Coronary artery (tissue), 2 donors: ENCODE data around the gene HOXA1.

Experiments
- DNase-seq: peaks from one replicate; pipeline ENCODE4 v3.0.0-alpha.2; 2017; ENCODE audit warnings: low spot score
- H3K27ac ChIP-seq, 2 donors: fragments of 200-600 bp; sonication (generic); one replicate each; pipeline ENCODE4 v1.5.1; 2016 to 2019
- H3K4me3 ChIP-seq: fragments of 200-600 bp; sonication (generic); 2 replicates; pipeline ENCODE4 v1.5.1; 2016; ENCODE audit warnings: mild to moderate bottlenecking, moderate library complexity
- CTCF ChIP-seq: fragments of 200-600 bp; sonication (generic); IDR thresholded peaks from one replicate; pipeline ENCODE4 v1.5.1; 2019; ENCODE audit warnings: antibody characterized with exemption

Gene HOXA1

GRCh38 chr7:27095897-27096767 is at the start of gene HOXA1:
Gene HOXA1 (minus strand): TSS chr7:27096000. CDS start chr7:27095912, 88 bp downstream.
- no peak for DNase-seq
- Histone ChIP-seq H3K27ac (peak within 1 kb of the TSS in 1 of 2 donors; percentile 83), H3K4me3 (peak within 1 kb of the TSS; percentile 86)
- no peak for TF ChIP-seq CTCF

GRCh38 chr7:27145165-27145913 is 49.5 kb upstream of the HOXA1 start:
- Histone ChIP-seq H3K27ac (no peak overlapping the region), H3K4me3 (peak overlapping the region; percentile 30)
- TF ChIP-seq CTCF, result no peak
- peak; percentile 70 for DNase-seq

DNA sequence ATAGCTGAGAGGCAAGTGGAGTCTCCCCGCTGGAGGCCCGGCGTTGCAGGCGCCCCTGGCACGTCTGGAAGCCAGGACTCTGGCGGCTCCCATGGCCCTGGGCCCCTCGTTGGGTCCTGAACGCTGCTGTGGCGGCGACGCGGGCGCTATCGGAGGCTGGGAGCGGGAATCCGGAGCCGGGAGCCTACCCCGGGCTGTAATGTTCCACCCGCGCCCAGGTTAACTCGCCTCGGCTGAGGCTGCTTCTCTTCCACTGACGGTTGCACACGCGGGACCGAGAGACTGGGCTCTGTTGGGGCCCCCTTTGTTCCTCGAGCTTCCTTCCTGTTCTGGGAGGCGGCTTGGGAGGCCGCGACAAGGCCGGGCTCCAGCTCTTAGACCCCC is 49.0 kb upstream of the HOXA1 start:
- H3K27ac ChIP-seq, result no peak overlapping the region
- peak overlapping the region; percentile 30 for H3K4me3 ChIP-seq
- DNase-seq, result peak; percentile 62
- TF ChIP-seq CTCF, result no peak

GRCh38 chr7:27143950-27144780 is 48.4 kb upstream of the HOXA1 start:
- no peak overlapping the region for H3K27ac ChIP-seq
- no peak for TF ChIP-seq CTCF
- peak overlapping the region; percentile 67 for H3K4me3 ChIP-seq
- peak; percentile 55 for DNase-seq

DNA sequence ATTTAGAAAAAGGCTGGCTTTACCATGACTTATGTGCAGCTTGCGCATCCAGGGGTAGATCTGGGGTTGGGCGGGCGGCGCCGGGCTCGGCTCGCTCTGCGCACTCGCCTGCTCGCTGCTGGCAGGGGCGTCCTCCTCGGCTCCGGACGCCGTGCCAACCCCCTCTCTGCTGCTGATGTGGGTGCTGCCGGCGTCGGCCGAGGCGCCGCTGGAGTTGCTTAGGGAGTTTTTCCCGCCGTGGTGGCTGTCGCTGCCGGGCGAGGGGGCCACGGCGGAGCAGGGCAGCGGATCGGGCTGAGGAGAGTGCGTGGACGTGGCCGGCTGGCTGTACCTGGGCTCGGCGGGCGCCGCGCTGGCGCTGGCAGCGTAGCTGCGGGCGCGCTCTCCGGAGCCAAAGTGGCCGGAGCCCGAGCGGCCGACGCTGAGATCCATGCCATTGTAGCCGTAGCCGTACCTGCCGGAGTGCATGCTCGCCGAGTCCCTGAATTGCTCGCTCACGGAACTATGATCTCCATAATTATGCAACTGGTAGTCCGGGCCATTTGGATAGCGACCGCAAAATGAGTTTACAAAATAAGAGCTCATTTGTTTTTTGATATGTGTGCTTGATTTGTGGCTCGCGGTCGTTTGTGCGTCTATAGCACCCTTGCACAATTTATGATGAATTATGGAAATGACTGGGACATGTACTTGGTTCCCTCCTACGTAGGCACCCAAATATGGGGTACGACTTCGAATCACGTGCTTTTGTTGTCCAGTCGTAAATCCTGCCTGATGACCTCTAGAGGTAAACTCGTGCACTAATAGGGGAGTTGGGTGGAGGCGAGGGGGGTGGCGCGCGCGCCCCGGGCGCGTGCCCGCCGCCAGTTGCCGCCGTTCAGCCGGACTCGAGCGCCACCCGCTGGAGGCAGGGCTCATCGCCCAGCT is 47.5 kb upstream of the HOXA1 start, which contains the start of gene HOXA5:
Gene HOXA5 (minus strand): TSS at position 659 of the 927 bp plus-strand sequence. CDS start 74 bp downstream, at position 585.
- DNase-seq, result peak; percentile 62
- TF ChIP-seq CTCF, result no peak
- peak within 1 kb of the TSS; percentile 67 for H3K4me3 ChIP-seq
- H3K27ac ChIP-seq, result peak within 1 kb of the TSS in 1 of 2 donors; percentile 53

DNA sequence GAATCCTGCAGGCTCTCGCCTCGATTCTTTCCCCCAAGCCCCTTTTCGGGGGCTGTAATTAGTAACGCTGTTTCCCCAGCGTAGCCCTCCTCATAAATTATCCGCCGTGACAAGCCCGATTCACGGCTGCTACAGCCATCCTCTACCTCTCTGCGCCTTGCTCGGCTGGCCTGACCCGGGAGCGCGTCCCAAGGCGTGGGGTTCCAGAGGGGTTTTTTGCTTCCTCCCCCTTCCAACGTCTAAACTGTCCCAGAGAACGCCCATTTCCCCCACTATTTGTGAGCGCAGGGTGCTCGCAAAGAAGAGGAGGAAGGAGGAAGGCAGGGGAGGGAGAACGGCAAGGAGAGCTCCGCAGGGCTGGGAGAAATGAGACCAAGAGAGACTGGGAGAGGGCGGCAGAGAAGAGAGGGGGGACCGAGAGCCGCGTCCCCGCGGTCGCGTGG is 46.8 kb upstream of the HOXA1 start:
- Histone ChIP-seq H3K4me3 (peak overlapping the region; percentile 67), H3K27ac (peak overlapping the region in 1 of 2 donors; percentile 53)
- DNase-seq, result no peak
- no peak for TF ChIP-seq CTCF
